Chondrocyte (in vitro differentiated cells): ENCODE data around the gene RAD51B. TPM values are rescaled to one million over a fixed set of nuclear protein-coding genes. Genes with fewer than 3 reads are reported as not detected.
A peak's percentile ranks its signal among the peaks of the same experiment; 100 is the strongest.

Experiments used
- DNase-seq: peaks from one replicate; pipeline ENCODE4 v3.0.0; 2021; ENCODE audit warnings: mixed read lengths, low spot score
- H3K27ac Mint-ChIP-seq: one replicate; pipeline ENCODE4 v1.8.0; 2021; ENCODE audit warnings: mild to moderate bottlenecking, moderate library complexity, mixed read lengths; ENCODE audit not compliant: unreplicated experiment
- H3K27me3 Mint-ChIP-seq: 2 replicates; pipeline ENCODE4 v1.8.0; 2021; ENCODE audit warnings: low read depth, mixed read lengths
- H3K36me3 Mint-ChIP-seq: 2 replicates; pipeline ENCODE4 v1.8.0; 2021; ENCODE audit warnings: low read depth, mixed read lengths
- H3K4me1 Mint-ChIP-seq: 2 replicates; pipeline ENCODE4 v1.8.0; 2021; ENCODE audit warnings: low read depth, mild to moderate bottlenecking, mixed read lengths
- H3K4me3 Mint-ChIP-seq: one replicate; pipeline ENCODE4 v1.8.0; 2021; ENCODE audit warnings: mild to moderate bottlenecking, moderate library complexity, mixed read lengths; ENCODE audit not compliant: unreplicated experiment
- H3K9me3 Mint-ChIP-seq: 2 replicates; pipeline ENCODE4 v1.8.0; 2021; ENCODE audit warnings: low read depth, mixed read lengths
- total RNA-seq: library from RNA; stranded (reverse); gene quantifications from 3 replicates; pipeline ENCODE4 v1.2.1, GENCODE V29; 2021
- TF ChIP-seq, protein P1 (sequence below): fragments of 200-600 bp; sonication (generic); IDR thresholded peaks from 2 replicates; pipeline ENCODE4 v1.5.0; 2021; ENCODE audit warnings: antibody characterized with exemption, mild to moderate bottlenecking, moderate library complexity

The RAD51B gene
- total RNA-seq, 1 donor from 2014 or later, result 8.2 TPM

DNA sequence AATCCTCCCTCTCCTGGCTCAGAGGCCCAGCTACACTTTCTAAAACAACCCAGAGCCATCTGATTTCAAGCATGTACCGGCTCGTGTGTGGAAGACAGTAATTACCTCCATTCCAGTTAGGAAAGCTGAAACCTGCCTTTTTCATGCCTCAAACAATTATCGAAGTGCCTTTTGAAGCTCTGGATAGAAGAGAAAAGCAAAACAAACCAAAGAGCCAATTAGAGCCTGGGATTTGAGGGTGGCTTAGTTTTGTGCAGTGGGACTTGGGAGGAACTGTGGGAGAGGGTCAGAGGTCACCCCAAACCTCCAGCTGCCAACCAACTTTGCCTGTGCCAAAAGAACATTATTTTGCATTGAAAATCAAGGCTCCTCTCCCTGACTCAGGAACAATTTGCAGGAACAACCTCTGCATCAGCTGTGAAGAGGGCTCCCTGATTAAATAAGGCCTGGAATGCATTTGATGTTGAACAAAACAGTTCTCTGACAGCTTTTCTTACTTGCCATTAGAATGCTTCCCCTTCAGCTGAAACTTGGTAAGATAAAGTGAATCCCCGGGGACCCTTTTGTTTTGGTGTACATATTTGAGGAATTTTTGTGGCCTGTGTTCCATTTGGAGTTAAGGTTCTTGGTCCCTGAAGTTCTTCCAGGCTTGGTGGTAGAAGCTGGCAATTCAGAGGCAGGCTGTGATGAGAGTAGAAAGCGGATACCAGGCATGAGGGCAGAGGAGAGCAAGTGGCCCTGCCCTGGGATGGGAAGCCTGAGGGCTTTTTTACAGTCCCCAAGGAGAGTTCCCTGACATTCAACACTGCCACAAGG is 703.1 kb downstream of the RAD51B start:
- Mint-ChIP-seq H3K4me1 (peaks cover 69% of the 10 kb centered on the region), H3K36me3 (peaks cover 2% of the 10 kb centered on the region), H3K27ac (peak overlapping the region; percentile 23), H3K9me3 (no peaks in the 10 kb centered on the region), H3K27me3 (no peaks in the 10 kb centered on the region), H3K4me3 (no peak overlapping the region)
- TF ChIP-seq, protein P1, sequence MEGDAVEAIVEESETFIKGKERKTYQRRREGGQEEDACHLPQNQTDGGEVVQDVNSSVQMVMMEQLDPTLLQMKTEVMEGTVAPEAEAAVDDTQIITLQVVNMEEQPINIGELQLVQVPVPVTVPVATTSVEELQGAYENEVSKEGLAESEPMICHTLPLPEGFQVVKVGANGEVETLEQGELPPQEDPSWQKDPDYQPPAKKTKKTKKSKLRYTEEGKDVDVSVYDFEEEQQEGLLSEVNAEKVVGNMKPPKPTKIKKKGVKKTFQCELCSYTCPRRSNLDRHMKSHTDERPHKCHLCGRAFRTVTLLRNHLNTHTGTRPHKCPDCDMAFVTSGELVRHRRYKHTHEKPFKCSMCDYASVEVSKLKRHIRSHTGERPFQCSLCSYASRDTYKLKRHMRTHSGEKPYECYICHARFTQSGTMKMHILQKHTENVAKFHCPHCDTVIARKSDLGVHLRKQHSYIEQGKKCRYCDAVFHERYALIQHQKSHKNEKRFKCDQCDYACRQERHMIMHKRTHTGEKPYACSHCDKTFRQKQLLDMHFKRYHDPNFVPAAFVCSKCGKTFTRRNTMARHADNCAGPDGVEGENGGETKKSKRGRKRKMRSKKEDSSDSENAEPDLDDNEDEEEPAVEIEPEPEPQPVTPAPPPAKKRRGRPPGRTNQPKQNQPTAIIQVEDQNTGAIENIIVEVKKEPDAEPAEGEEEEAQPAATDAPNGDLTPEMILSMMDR, result peak; percentile 43
- no peak for DNase-seq

GRCh38 chr14:68523326-68523610 is 703.7 kb downstream of the RAD51B start:
- Mint-ChIP-seq H3K9me3 (peaks cover 3% of the 10 kb centered on the region), H3K4me3 (no peak overlapping the region), H3K36me3 (peaks cover 2% of the 10 kb centered on the region), H3K27ac (peak overlapping the region; percentile 23), H3K4me1 (peaks cover 69% of the 10 kb centered on the region), H3K27me3 (no peaks in the 10 kb centered on the region)
- TF ChIP-seq, protein P1, result no peak
- DNase-seq, result no peak

GRCh38 chr14:68523989-68524725 is 704.6 kb downstream of the RAD51B start:
- H3K36me3 Mint-ChIP-seq, result peaks cover 2% of the 10 kb centered on the region
- H3K4me1 Mint-ChIP-seq, result peaks cover 62% of the 10 kb centered on the region
- no peak for DNase-seq
- H3K4me3 Mint-ChIP-seq, result no peak overlapping the region
- peaks cover 3% of the 10 kb centered on the region for H3K9me3 Mint-ChIP-seq
- no peak overlapping the region for H3K27ac Mint-ChIP-seq
- H3K27me3 Mint-ChIP-seq, result no peaks in the 10 kb centered on the region
- TF ChIP-seq, protein P1, result peak; percentile 40

- H3K4me3 Mint-ChIP-seq, result no peak overlapping the region
- H3K27me3 Mint-ChIP-seq, result no peaks in the 10 kb centered on the region
- peaks cover 11% of the 10 kb centered on the region for H3K36me3 Mint-ChIP-seq
- DNase-seq, result no peak
- H3K9me3 Mint-ChIP-seq, result peaks cover 10% of the 10 kb centered on the region
- peaks cover 54% of the 10 kb centered on the region for H3K4me1 Mint-ChIP-seq
- H3K27ac Mint-ChIP-seq, result no peak overlapping the region
- TF ChIP-seq, protein P1, result no peak
Observed at GRCh38 chr14:68525516-68525915, 705.9 kb downstream of the RAD51B start.

GRCh38 chr14:68526512-68527091 is 707.0 kb downstream of the RAD51B start:
- peaks cover 12% of the 10 kb centered on the region for H3K9me3 Mint-ChIP-seq
- no peaks in the 10 kb centered on the region for H3K27me3 Mint-ChIP-seq
- no peak overlapping the region for H3K4me3 Mint-ChIP-seq
- TF ChIP-seq, protein P1, result no peak
- H3K36me3 Mint-ChIP-seq, result peaks cover 13% of the 10 kb centered on the region
- H3K27ac Mint-ChIP-seq, result peak overlapping the region; percentile 87
- peaks cover 44% of the 10 kb centered on the region for H3K4me1 Mint-ChIP-seq
- no peak for DNase-seq
